ENCODE data around the gene C19orf81.
A peak's percentile ranks its signal among the peaks of the same experiment; 100 is the strongest.

C19orf81 gene

DNA sequence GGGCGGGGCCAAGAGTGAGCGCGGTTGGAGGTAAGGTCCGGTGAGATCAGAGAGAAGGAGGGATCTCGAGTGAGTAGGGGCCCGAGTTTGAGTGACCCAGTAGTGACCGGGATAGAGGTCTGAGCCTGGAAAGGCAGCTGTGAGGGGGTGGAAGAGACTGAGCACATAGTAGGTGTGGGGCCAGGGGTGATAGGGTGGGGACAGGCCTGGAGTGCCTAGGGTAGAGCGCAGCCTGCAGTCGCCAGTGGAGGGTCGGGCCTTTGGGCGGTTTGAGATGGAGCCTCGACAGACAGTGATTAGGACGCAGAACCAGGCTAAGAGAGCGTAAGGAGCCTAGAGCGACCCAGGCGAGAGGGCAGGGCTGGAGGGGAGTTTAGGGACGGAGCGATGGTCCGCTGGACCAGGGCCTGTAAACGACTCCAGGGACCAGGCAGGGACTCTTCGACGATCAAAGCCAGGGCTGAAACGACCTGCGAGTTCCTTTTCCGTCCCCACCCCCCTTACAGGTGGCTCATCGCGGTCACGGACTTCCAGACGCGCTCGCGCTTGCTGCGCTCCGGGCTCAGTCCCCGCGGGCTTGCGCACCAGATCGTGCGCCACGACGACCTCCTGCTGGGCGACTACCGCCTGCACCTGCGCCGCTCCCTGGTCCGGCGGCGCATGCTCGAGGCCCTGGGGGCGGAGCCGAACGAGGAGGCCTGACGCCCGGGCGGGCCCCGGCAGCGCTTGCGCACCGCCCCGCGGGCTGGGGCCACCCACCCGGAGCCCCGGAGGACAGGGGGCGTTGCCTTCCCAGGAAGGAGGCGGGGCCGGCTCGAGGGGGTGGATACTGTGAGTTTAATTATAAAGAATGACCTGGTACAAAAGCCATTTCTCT is 9.4 kb downstream of the C19orf81 start:
- peak in 1 of 3 donors; percentile 34 for DNase-seq (ENCODE audit: low read depth in 3 of 3, low spot score in 1 of 3)

- no peak for DNase-seq (ENCODE audit: low read depth in 3 of 3, low spot score in 1 of 3)
These were observed 10.3 kb downstream of the C19orf81 start for GRCh38 chr19:50659318-50660087.

DNA sequence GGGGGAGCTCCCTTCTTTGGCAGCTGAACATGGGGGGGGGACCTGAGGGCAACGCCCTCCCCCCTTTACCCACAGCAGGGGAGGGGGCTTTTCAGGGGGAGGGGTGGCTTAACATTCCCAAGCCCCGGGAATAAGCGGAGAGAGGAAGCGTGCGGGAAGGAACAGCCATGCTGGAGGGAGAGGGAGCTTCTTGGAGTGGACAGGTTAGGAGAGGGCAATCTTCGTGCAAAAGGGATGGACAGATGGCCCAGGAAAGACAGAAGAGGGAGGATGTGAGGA is 10.8 kb downstream of the C19orf81 start:
- DNase-seq (ENCODE audit: low read depth in 3 of 3, low spot score in 1 of 3) = no peak

- DNase-seq (ENCODE audit: low read depth in 3 of 3, low spot score in 1 of 3) = no peak
These were observed 11.8 kb downstream of the C19orf81 start for GRCh38 chr19:50661023-50661422.

GRCh38 chr19:50661766-50662650 is 12.8 kb downstream of the C19orf81 start:
- DNase-seq (ENCODE audit: low read depth in 3 of 3, low spot score in 1 of 3) = no peak

DNA sequence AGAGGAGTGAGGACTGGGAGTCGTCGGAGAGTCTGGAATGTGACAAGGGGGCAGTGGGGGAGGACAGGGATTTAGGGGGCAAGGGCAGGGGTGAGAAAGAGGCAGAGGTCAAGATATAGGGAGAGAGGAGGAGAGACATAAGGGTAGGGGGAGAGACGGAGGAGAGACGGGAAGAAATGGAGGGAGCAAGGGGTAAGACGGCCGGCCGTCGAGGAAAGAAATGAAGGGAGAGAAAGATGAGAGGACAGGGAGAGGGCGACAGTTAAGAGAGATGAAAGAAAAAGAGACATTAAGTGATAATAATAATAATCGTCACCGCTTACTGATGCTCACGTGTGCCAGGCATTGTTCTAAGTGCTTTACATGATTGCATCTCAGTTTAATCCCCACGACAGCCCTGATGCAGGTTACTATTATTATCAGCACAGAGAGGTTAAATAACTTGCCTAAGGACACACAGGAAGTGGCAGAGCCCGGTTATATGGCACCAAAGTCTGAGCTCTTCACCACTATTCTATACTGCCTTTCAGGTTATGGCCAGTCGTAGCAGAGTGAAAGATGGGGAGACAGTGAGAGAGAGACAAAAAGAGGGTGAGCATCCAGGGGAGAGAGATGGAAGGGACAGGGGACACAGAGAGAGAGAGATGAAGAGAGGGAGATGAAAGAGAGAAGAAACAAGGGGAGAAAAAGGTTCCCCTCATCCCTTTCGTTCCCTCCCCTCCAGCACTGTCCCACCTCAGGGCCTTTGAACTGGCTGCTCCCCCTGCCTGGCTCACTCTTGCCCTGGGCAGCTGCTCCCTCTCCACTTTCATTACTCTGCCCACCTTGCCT is 13.6 kb downstream of the C19orf81 start:
- DNase-seq (ENCODE audit: low read depth in 3 of 3, low spot score in 1 of 3) = no peak

GRCh38 chr19:50663482-50663790 is 14.2 kb downstream of the C19orf81 start:
- DNase-seq (ENCODE audit: low read depth in 3 of 3, low spot score in 1 of 3) = no peak

GRCh38 chr19:50664204-50664603 is 15.0 kb downstream of the C19orf81 start:
- DNase-seq (ENCODE audit: low read depth in 3 of 3, low spot score in 1 of 3) = no peak

GRCh38 chr19:50666346-50667176 is 17.3 kb downstream of the C19orf81 start:
- DNase-seq (ENCODE audit: low read depth in 3 of 3, low spot score in 1 of 3) = no peak

- no peak for DNase-seq (ENCODE audit: low read depth in 3 of 3, low spot score in 1 of 3)
These were observed 18.0 kb downstream of the C19orf81 start for GRCh38 chr19:50667177-50667758.

GRCh38 chr19:50667759-50668231 is 18.6 kb downstream of the C19orf81 start:
- DNase-seq (ENCODE audit: low read depth in 3 of 3, low spot score in 1 of 3) = no peak

- no peak for DNase-seq (ENCODE audit: low read depth in 3 of 3, low spot score in 1 of 3)
These were observed 19.2 kb downstream of the C19orf81 start for GRCh38 chr19:50668416-50668815.

DNA sequence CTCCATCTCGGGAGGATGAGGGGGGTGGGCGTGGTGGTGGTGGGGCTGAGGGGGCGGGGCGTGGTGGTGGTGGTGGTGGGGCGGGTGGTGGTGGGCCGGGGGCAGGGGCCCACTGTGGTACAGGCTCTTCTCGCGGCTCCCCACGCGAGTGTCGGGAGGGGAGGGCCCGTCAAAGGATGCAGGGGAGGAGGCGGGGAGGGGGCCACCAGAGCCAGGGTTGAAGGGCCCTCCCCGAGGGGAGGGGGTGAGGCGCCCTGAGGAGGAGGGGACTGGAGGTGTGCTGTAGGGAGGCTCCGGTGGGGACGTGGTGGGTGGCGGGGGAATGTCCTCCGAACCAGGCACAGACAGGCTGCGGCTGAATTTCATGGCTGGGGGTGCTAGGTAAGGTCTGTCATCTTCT is 19.6 kb downstream of the C19orf81 start:
- no peak for DNase-seq (ENCODE audit: low read depth in 3 of 3, low spot score in 1 of 3)

DNA sequence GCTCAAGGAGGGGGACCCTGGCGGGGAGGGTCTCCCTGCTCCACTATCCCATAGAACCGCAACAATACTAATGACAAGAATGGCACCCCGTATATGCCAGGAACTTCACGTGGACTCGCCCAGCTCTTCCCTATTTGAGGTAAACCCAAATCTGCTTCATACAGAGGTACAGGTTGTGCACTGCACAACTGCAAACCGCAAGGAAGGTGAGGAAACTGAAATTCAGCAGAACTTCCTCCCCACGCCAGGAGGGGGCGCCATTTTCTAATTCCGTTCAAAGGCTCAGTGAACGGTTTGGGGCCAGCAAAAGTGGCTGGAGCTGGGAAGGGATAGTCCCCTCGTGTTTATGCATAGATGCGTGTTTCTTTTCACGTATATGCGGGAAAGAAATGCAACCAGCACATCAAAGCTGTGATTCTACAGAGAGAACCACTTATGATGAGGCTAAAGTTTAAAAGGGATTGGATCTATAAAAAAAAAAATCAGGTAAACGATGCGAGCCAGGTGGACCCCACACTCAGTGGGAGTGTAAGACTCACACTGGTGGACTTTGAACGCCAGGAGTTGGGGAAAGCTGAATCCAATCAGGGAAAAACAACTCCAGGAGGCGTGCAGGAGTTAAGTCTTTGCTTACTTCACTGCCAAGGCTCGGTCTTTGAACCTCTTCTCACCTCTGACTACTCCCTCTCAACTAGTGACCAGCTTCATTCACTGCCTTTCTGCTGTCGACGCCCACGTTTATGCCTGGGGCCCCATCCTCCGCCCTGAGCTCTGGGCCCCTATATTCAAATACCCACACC is 20.3 kb downstream of the C19orf81 start:
- DNase-seq (ENCODE audit: low read depth in 3 of 3, low spot score in 1 of 3) = peak in 1 of 3 donors; percentile 19

DNA sequence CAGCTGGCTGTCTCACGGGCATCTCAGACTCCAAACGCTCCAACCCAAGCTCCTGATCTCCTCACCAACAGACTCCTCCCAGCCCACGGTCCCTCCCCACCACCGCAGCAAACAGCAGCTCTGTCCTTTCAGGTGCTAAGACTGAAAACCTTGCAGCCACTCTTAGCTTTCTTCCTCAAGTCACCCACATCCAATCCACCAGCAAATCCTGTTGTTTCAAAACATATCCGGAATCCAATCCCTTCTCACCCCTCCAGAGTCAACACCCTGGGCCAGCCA is 20.8 kb downstream of the C19orf81 start:
- no peak for DNase-seq (ENCODE audit: low read depth in 3 of 3, low spot score in 1 of 3)

DNA sequence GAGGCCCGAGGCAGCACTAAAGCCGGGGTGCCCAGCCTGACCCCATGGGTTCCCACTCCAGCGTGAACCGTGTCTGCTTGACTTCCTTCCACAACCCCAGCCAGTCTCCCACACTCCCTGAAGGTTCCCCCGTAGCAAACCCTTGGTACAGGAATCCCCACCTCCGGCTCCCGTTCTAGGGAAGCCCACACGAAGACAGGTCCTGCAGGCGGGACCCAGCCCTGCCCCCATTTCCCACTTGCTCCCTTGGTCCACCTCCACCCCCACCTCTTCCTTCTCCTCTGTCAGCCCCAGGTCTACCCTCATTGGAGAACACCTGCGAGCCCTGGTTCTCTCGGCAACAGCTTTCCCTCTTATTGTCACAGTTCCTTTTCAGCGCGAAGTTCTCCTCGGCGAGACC is 23.9 kb downstream of the C19orf81 start:
- DNase-seq (ENCODE audit: low read depth in 3 of 3, low spot score in 1 of 3) = no peak

DNA sequence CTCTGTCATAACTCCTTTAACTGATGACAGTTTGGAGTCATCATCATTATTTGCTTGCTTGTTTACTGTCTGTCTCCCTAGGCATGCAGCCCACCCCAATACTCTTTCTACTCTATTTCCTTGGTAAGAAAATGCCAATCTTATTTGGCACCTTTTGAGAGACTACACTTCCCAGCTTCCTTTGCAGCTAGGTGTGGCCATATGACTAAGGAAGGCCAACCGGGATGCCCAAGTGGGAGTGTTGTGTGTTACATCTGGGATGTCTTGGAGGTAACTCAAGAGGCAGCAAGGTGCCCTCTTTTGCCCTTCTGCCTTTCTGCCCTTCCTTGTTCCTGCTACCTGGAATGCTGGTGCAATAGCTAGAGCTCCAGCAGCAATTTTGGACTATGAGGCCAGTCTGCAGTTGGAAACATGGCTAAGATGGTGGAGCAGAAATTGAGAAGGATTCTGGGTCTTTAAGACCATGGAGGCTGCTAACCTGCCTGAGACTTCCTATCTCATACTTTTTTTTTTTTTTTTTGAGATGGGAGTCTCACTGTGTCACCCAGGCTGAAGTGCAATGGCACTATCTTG is 27.5 kb downstream of the C19orf81 start:
- no peak for DNase-seq (ENCODE audit: low read depth in 3 of 3, low spot score in 1 of 3)

DNA sequence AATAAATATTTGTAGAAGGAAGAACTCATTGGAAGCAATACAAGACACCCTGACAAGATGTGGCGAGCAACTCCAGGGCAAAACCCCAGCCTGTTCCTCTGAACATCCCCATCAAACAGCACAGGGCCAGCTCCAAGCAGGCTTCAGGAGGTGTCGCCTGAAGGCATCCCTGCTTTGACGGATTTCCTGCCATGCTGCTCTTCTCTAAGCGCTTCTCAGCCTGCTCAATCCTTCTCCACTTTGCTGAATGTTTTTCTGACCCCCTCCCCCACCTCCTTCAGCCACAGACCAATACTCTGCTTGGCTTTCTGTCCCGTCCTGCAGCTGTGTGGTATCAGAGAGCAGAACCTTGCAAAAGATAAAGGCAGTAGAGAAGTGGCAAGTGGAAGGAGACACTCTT is 28.4 kb downstream of the C19orf81 start:
- DNase-seq (ENCODE audit: low read depth in 3 of 3, low spot score in 1 of 3) = no peak

DNA sequence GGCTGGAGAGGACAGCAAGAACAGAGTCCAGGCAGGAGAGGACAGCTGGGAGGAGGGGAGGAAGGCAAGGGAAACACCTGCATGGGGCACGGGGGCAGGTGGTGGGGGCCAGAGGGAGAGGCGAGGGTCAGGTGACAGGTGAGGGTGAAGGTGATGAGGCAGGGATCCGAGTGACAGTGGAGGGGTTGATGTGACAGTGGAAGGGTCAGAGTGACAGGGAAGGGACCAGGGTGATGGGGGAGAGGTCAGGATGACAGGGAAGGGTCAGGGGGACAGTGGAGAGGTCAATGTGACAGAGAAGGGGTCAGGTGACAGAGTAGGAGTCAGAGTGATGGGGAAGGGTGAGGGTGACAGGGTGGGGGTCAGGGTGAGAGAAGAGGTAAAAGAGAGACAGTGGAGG is 29.1 kb downstream of the C19orf81 start:
- DNase-seq (ENCODE audit: low read depth in 3 of 3, low spot score in 1 of 3) = no peak
